Gastrocnemius medialis (tissue), 4 donors: ENCODE results near the gene RAD18. TPM values are rescaled to one million over a fixed set of nuclear protein-coding genes. Genes with fewer than 3 reads are reported as not detected.

Experiments
- ATAC-seq, 2 donors: fragments of 150-250 bp; one replicate each; pipeline ENCODE4 v1.9.1; 2016
- DNase-seq, 2 donors: peaks; one replicate each; pipeline ENCODE4 v3.0.0-alpha.2; 2019
- H3K27ac ChIP-seq, 4 donors: fragments of 200-600 bp; sonication (generic); 1 replicate in 1 of 4; 2 replicates in 3 of 4; pipeline ENCODE4 v1.5.1; 2016 to 2018; ENCODE audit warnings: mild to moderate bottlenecking in 2 of 4, moderate library complexity in 1 of 4
- H3K27me3 ChIP-seq, 3 donors: fragments of 200-600 bp; sonication (generic) in 2 of 3; 1 replicate in 1 of 3; 2 replicates in 2 of 3; pipeline versions ENCODE4 v1.5.1 to v1.6.0; 2016 to 2019; ENCODE audit warnings: mild to moderate bottlenecking in 1 of 3, moderate library complexity in 1 of 3
- H3K36me3 ChIP-seq, 2 donors: fragments of 200-600 bp; sonication (generic) in 1 of 2; one replicate each; pipeline ENCODE4 v1.5.1; 2017 to 2018
- H3K4me1 ChIP-seq, 2 donors: fragments of 200-600 bp; sonication (generic) in 1 of 2; one replicate each; pipeline ENCODE4 v1.5.1; 2016 to 2017; ENCODE audit warnings: mild to moderate bottlenecking in 2 of 2
- H3K4me3 ChIP-seq, 4 donors: fragments of 200-600 bp; sonication (generic) in 3 of 4; 1 replicate in 1 of 4; 2 replicates in 3 of 4; pipeline ENCODE4 v1.5.1; 2016 to 2019; ENCODE audit warnings: mild to moderate bottlenecking in 2 of 4
- H3K9me3 ChIP-seq, 3 donors: fragments of 200-600 bp; sonication (generic) in 2 of 3; 1 replicate in 1 of 3; 2 replicates in 2 of 3; pipeline ENCODE4 v1.5.1; 2016 to 2019
- POLR2A ChIP-seq, 2 donors: fragments of 450-650 bp; IDR thresholded peaks; one replicate each; pipeline ENCODE4 v1.6.1; 2017; ENCODE audit warnings: antibody characterized with exemption in 2 of 2, mild to moderate bottlenecking in 2 of 2, moderate library complexity in 2 of 2
- in situ Hi-C, 4 donors: fragments of 200-750 bp; cut with MboI; loops; one replicate each; pipeline versions ENCODE4 v1.15.0 to v1.8.0; 2017; ENCODE audit warnings: low sequenced_read_pairs in 4 of 4
- intact Hi-C: fragments of 100-400 bp; cut with DNase I; formaldehyde crosslinking; loops from one replicate; pipeline ENCODE4 v1.15.1; 2023; ENCODE audit warnings: low total_unique reads
- total RNA-seq, 4 donors: library from RNA; depleted of rRNA; stranded (reverse); fragments of >200 nt; gene quantifications; one replicate each; pipeline versions ENCODE4 v1.1.0 to v1.2.3, GENCODE V29; 2016
- TF ChIP-seq, protein P1 (sequence below), 5 experiments: fragments of 450-650 bp in 3 of 5; fragments of 200-600 bp in 2 of 5; sonication (generic) in 2 of 5; IDR thresholded peaks in 4 of 5; conservative IDR thresholded peaks in 1 of 5; 1 replicate in 4 of 5; 2 replicates in 1 of 5; pipeline ENCODE4 v1.5.1; 2016 to 2019; ENCODE audit warnings: antibody characterized with exemption in 5 of 5, mild to moderate bottlenecking in 3 of 5, moderate library complexity in 3 of 5

Gene RAD18
- total RNA-seq, 4 donors from 2014 or later, result 1.8 to 5.8 (median 2.3) TPM

DNA sequence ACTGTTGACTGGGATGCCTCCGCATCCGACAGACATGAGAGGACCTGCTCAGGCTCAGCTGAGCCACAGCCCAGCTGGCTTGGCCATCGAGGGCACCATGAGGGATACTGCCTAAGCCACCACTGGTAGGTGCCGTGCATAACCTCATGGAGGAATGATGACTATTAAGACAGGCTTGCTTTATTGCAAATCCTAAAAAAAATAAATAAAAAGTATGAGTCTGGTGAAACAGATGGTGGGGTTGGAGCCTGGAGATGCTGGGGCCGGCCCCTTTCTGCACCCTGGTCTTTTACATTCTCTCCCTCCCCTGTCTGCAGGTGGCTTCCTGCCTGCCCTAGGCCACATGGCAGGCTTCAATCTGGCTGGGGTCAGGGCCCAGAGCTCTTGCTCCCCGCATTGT is 24.0 kb upstream of the RAD18 start:
- TF ChIP-seq, protein P1, sequence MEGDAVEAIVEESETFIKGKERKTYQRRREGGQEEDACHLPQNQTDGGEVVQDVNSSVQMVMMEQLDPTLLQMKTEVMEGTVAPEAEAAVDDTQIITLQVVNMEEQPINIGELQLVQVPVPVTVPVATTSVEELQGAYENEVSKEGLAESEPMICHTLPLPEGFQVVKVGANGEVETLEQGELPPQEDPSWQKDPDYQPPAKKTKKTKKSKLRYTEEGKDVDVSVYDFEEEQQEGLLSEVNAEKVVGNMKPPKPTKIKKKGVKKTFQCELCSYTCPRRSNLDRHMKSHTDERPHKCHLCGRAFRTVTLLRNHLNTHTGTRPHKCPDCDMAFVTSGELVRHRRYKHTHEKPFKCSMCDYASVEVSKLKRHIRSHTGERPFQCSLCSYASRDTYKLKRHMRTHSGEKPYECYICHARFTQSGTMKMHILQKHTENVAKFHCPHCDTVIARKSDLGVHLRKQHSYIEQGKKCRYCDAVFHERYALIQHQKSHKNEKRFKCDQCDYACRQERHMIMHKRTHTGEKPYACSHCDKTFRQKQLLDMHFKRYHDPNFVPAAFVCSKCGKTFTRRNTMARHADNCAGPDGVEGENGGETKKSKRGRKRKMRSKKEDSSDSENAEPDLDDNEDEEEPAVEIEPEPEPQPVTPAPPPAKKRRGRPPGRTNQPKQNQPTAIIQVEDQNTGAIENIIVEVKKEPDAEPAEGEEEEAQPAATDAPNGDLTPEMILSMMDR (IDR thresholded peaks at IDR 0.05 in 4 of 5, conservative IDR thresholded peaks at IDR 0.05 in 1 of 5), result no peak
- TF ChIP-seq POLR2A (IDR thresholded peaks at IDR 0.05), result no peak
- no peaks in the 10 kb centered on the region for H3K36me3 ChIP-seq
- no peaks in the 10 kb centered on the region for H3K27me3 ChIP-seq
- ATAC-seq, result no peak
- H3K27ac ChIP-seq, result no peak overlapping the region
- no peak for DNase-seq
- in situ Hi-C loops (loop anchor here in 1 of 4 donors (10.0 kb wide), 1 partner anchor 78 kb away; no protein-coding TSS in a partner anchor), intact Hi-C loops (no loop called here)
- H3K4me3 ChIP-seq, result no peak overlapping the region
- H3K9me3 ChIP-seq, result no peaks in the 10 kb centered on the region
- no peaks in the 10 kb centered on the region for H3K4me1 ChIP-seq

DNA sequence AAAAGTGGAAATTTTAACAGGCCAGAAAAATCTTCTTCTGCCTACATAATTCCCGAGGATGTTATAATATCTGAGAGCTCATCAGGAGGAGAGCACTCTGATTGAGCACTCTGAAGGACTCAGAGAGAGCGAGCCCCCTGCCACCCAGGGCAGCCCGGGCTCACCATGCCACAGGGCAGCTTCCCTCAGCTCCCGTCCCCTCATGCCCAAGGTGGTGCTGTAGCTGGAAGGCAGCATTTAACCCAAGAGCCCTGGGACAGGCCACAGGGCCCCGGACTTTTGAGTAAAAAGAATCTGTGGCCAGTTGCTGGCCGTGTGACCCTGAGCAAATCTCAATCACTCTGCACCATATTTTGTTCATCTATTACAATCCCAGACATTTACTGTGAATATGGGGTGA is 23.5 kb upstream of the RAD18 start:
- in situ Hi-C loops, result loop anchor here in 1 of 4 donors (10.0 kb wide), 1 partner anchor 78 kb away; no protein-coding TSS in a partner anchor
- intact Hi-C loops, result no loop called here
- Histone ChIP-seq H3K27ac (no peak overlapping the region), H3K27me3 (no peaks in the 10 kb centered on the region), H3K9me3 (no peaks in the 10 kb centered on the region), H3K4me3 (no peak overlapping the region), H3K36me3 (no peaks in the 10 kb centered on the region), H3K4me1 (no peaks in the 10 kb centered on the region)
- TF ChIP-seq, protein P1 (IDR thresholded peaks at IDR 0.05 in 4 of 5, conservative IDR thresholded peaks at IDR 0.05 in 1 of 5), result no peak
- no peak for TF ChIP-seq POLR2A (IDR thresholded peaks at IDR 0.05)
- ATAC-seq (no peak), DNase-seq (no peak)

DNA sequence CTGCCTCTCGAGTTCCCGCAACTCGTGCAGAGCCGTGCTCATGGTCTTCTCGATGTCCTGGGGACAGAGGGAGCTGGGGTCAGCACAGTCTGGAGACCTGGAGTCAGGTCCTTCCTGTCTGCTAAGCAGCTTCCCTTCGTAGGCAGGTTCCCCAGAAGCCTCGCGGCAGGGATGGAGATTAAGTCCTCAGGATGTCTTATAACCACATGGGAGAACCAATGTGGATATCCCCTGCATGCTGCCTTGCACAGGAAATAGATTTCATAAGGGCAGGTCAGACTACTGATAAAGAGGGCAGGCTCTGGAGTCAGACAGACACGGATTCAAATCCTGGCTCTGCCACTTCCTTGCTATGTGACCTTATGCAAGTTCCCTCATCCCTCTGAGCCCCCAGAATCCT is 22.6 kb upstream of the RAD18 start:
- in situ Hi-C loops, result loop anchor here in 1 of 4 donors (10.0 kb wide), 1 partner anchor 79 kb away; no protein-coding TSS in a partner anchor
- DNase-seq (no peak), ATAC-seq (no peak)
- H3K36me3 ChIP-seq, result no peaks in the 10 kb centered on the region
- no peaks in the 10 kb centered on the region for H3K27me3 ChIP-seq
- intact Hi-C loops, result no loop called here
- TF ChIP-seq, protein P1 (IDR thresholded peaks at IDR 0.05 in 4 of 5, conservative IDR thresholded peaks at IDR 0.05 in 1 of 5), result no peak
- no peak for TF ChIP-seq POLR2A (IDR thresholded peaks at IDR 0.05)
- no peaks in the 10 kb centered on the region for H3K9me3 ChIP-seq
- no peak overlapping the region for H3K27ac ChIP-seq
- H3K4me3 ChIP-seq, result no peak overlapping the region
- H3K4me1 ChIP-seq, result no peaks in the 10 kb centered on the region

DNA sequence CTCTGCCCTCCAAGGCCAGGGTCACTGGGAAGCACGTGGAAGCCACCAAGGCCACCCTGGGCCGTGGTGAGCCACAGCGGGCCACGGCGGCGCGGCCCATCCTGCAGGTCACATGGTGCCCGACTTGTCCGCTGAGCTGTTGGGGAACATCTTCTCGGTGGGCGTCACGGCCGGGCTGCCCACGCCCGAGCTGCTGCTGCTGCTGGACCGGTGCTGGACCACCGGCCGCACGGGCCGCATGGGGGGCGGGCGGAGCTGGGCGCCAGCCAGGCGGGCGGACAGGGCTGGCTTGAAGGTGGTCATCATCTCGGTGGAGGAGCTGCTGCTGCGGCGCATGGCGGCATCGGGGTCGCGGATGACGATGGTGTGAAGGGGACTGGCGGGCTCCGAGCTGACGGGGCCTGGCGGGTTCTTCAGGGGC is 22.1 kb upstream of the RAD18 start:
- H3K9me3 ChIP-seq, result no peaks in the 10 kb centered on the region
- H3K27me3 ChIP-seq, result no peaks in the 10 kb centered on the region
- no peaks in the 10 kb centered on the region for H3K36me3 ChIP-seq
- no peak for DNase-seq
- H3K27ac ChIP-seq, result no peak overlapping the region
- TF ChIP-seq, protein P1 (IDR thresholded peaks at IDR 0.05 in 4 of 5, conservative IDR thresholded peaks at IDR 0.05 in 1 of 5), result no peak
- no peak for TF ChIP-seq POLR2A (IDR thresholded peaks at IDR 0.05)
- H3K4me1 ChIP-seq, result no peaks in the 10 kb centered on the region
- ATAC-seq, result no peak
- intact Hi-C loops, result no loop called here
- in situ Hi-C loops, result loop anchor here in 1 of 4 donors (10.0 kb wide), 1 partner anchor 79 kb away; no protein-coding TSS in a partner anchor
- H3K4me3 ChIP-seq, result no peak overlapping the region

DNA sequence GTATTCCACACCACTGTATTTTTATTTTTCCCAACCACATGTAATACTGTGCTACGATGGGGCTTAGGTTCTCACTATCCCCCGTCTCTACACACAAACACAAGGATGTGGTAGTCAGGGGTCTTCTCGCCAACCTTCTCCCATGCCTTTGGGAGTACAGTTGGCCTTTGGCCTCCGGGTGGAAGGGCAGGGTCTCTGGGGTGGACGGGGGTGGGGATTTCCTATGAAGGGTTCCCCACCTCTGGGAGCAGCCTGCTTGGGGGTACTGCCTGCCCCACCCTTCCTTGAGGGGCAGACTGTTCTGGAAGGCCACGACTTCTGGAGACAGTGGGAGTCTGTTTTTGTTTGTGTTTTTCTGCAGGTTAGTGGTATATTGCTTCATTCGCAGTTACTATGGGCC is 21.3 kb upstream of the RAD18 start:
- intact Hi-C loops (no loop called here), in situ Hi-C loops (loop anchor here in 1 of 4 donors (5.0 to 10.0 kb wide), 2 partner anchors 80 to 323 kb away; no protein-coding TSS in a partner anchor)
- Histone ChIP-seq H3K4me1 (no peaks in the 10 kb centered on the region), H3K36me3 (no peaks in the 10 kb centered on the region), H3K9me3 (no peaks in the 10 kb centered on the region), H3K4me3 (no peak overlapping the region), H3K27me3 (peaks cover 0 to 3% (median 0%) of the 10 kb centered on the region in 3 donors), H3K27ac (no peak overlapping the region)
- no peak for TF ChIP-seq POLR2A (IDR thresholded peaks at IDR 0.05)
- TF ChIP-seq, protein P1 (IDR thresholded peaks at IDR 0.05 in 4 of 5, conservative IDR thresholded peaks at IDR 0.05 in 1 of 5), result no peak
- ATAC-seq (no peak), DNase-seq (no peak)
